GM10266 (cell line): Measurements from ENCODE around the gene VARS2.
"Not testable (repeated sequence)": the region's sequence is repeated elsewhere in the genome, so short reads cannot be mapped to it uniquely, and the experiment has no call there.

Experiments
- DNase-seq: peaks from one replicate; pipeline ENCODE4 v3.0.0; 2012; ENCODE audit errors: extremely low spot score
- TF ChIP-seq, protein P1 (sequence below): IDR thresholded peaks from 2 replicates; pipeline ENCODE4 v1.5.1; 2012; ENCODE audit warnings: mild to moderate bottlenecking, low read depth; ENCODE audit not compliant: control insufficient read depth, insufficient read depth; ENCODE audit errors: missing control alignments

VARS2 gene

DNA sequence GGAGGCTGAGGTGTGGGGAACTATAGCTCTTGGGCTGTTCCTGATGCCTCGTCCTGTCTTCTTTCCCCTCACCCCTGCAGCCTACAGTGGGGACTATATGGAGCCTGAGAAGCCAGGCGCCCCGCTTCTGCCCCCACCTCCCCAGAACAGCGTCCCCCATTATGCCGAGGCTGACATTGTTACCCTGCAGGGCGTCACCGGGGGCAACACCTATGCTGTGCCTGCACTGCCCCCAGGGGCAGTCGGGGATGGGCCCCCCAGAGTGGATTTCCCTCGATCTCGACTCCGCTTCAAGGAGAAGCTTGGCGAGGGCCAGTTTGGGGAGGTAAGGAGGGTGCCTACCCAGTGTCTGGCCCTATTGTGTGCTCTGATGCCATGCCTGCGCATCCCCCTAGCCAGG is 17.5 kb upstream of the VARS2 start:
- DNase-seq = no peak
- TF ChIP-seq, protein P1, sequence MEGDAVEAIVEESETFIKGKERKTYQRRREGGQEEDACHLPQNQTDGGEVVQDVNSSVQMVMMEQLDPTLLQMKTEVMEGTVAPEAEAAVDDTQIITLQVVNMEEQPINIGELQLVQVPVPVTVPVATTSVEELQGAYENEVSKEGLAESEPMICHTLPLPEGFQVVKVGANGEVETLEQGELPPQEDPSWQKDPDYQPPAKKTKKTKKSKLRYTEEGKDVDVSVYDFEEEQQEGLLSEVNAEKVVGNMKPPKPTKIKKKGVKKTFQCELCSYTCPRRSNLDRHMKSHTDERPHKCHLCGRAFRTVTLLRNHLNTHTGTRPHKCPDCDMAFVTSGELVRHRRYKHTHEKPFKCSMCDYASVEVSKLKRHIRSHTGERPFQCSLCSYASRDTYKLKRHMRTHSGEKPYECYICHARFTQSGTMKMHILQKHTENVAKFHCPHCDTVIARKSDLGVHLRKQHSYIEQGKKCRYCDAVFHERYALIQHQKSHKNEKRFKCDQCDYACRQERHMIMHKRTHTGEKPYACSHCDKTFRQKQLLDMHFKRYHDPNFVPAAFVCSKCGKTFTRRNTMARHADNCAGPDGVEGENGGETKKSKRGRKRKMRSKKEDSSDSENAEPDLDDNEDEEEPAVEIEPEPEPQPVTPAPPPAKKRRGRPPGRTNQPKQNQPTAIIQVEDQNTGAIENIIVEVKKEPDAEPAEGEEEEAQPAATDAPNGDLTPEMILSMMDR = no peak

DNA sequence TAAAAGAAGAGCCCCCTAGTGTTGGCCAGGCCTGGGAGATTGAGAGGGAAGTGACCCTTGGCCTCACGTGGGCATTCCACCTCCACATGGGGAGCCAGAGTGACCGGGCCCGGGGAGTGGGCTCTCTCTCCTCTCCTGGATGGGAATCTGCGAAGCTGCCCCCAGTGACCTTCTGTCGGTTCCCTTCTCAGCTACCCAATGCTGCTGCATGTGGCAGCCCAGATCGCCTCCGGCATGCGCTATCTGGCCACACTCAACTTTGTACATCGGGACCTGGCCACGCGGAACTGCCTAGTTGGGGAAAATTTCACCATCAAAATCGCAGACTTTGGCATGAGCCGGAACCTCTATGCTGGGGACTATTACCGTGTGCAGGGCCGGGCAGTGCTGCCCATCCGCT is 16.2 kb upstream of the VARS2 start:
- DNase-seq = no peak
- TF ChIP-seq, protein P1 = no peak

DNA sequence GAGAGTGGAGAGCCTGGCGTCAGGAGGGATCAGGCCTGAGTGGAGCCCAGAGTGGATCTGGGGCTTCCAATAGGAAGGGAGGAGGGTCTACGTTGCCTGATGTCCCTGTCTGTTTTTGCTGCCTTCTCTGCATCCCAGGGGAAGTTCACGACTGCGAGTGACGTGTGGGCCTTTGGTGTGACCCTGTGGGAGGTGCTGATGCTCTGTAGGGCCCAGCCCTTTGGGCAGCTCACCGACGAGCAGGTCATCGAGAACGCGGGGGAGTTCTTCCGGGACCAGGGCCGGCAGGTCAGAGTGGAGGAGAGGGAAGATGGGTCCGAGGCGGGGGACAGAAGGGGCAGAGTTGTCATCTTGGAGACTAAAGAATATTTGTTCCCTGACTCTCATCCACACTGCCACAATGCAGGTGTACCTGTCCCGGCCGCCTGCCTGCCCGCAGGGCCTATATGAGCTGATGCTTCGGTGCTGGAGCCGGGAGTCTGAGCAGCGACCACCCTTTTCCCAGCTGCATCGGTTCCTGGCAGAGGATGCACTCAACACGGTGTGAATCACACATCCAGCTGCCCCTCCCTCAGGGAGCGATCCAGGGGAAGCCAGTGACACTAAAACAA is 15.2 kb upstream of the VARS2 start:
- DNase-seq = no peak
- TF ChIP-seq, protein P1 = no peak

DNA sequence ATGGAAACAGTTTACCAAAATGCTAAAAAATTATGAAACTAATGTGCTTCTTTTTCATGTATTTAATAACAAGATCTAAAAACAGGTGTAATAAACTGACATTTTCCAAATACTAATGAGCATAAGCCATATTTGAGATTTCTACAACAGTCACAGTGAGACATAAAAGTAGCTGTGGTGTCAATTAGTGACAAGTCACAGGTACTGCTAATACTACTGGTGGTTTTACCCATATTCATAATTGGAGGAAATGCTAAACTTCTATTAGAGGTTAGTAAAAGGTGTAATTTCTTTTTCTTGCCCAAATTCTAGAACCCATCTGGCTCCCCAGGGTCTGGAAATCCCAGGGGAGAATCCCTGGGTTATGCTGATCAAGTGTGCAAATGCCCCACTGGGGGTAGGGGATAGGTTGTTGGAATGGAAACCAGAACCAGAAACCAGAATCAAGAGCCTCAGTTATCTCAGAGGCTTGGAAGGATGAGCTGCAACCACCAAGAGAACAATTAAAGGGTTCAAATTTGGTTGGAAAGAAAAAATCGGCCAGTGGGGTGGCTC is 13.1 kb upstream of the VARS2 start:
- no peak for DNase-seq
- TF ChIP-seq, protein P1 = no peak

DNA sequence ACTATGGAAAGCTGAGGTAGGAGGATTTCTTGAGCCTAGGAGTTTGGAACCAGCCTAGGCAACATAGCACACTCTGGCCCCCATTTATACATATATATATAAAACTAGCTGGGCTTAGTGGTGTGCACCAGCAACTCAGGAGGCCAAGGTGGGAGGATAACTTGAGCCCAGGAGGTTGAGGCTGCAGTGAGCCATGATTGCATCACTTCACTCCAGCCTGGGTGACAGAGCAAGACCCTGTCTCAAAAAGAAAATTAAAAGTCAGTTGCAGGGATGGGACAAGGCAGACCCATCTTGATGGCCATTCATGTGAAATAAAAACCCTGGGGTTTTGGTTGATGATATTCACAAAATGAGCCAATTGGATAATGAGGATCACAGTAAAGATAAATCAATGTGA is 12.6 kb upstream of the VARS2 start:
- no peak for DNase-seq
- TF ChIP-seq, protein P1 = no peak

DNA sequence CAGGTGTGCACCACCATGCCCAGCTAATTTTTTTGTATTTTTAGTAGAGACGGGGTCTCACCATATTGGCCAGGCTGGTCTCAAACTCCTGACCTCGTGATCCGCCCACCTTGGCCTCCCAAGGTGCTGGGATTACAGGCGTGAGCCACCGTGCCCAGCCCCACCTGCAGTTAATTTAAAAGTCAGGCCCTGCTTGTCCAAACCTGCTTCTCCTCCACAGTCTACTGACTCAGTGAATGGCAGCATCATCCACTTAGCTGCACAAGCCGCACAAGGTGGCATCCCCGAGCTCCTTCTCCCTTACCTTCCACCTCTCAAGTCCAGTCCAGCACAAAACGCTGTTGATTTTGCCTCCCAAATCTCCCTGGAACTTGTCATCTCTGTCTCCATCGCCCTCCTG is 11.8 kb upstream of the VARS2 start:
- not testable (repeated sequence) for DNase-seq

DNA sequence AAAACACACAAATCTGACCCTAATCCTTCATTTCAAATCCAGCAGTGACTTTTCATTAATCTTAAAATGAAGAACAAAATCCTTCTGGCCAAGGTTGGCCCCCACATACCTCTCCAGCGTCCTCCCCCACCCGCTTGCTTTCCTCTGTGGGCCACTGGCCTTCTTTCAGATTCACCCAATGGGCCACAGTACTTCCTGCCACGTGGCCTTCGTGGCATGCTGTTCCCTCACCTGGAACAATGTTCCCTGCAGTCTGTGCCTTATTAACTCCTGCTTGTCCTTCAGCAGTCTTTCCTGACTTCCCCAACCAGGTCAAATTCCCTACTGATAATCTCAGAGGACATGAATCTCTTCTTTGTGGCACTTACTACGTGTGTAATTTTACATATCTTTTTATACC is 11.3 kb upstream of the VARS2 start:
- no peak for DNase-seq
- TF ChIP-seq, protein P1 = no peak

DNA sequence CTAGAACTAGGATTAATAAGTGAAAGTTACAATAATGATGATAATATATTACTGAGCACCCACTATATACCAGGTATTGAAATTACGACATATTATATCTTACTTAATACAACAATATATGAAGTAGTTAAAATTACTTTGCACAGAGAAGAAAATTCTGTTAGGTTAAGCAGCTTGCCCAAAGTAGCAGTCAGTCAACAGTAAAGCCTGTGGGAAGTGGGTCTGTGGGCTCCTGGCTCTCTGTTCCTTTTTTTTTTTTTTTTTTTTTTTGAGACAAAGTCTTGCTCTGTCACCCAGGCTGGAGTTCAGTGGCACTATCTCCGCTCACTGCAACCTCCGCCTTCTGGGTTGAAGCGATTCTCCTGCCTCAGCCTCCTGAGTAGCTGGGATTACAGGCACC is 10.8 kb upstream of the VARS2 start:
- DNase-seq = no peak
- TF ChIP-seq, protein P1 = no peak

DNA sequence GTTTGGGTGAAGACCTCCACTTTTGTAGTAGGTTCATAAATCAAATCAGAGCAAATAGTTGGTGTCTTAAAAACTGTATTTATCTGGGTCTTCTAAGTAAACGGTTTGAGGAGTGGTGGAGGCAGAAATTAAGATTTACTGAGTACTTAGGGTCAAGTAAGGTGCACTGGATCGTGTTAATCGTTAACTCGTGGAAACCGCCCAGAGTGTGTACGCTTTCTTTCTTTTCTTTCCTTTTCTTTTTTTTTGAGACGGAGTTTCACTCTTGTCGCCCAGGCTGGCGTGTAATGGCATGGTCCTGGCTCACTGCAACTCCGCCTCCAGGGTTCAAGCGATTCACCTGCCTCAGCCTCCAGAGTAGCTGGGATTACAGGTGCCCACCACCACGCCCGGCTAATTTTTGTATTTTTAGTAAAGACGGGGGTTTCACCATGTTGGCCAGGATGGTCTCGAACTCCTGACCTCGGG is 6.7 kb upstream of the VARS2 start:
- DNase-seq = not testable (repeated sequence)
